GM18499 (cell line): ENCODE results near the gene MTX1.
"Not testable (repeated sequence)": the region's sequence is repeated elsewhere in the genome, so short reads cannot be mapped to it uniquely, and the experiment has no call there.

Experiments used
- ATAC-seq: cut with Tn5 transposase; IDR thresholded peaks from one replicate; pipeline ENCODE4 v1.9.1; 2021; ENCODE audit warnings: moderate number of reproducible peaks; ENCODE audit not compliant: insufficient read depth, unreplicated experiment

Gene MTX1

GRCh38 chr1:155206891-155207805 lies 1.3 kb upstream of the MTX1 start:
- no peak for ATAC-seq

GRCh38 chr1:155207806-155208540 lies 522 bp upstream of the MTX1 start, which contains the start of gene THBS3:
Gene THBS3 (minus strand): TSS chr1:155207897. CDS start chr1:155207876, 21 bp downstream.
- no peak for ATAC-seq

- ATAC-seq, result no peak
Observed at GRCh38 chr1:155209312-155209721, 822 bp downstream of the MTX1 start.

- ATAC-seq, result no peak
Observed at GRCh38 chr1:155210314-155211104, 2.0 kb downstream of the MTX1 start.

GRCh38 chr1:155211381-155212050 lies 3.0 kb downstream of the MTX1 start:
- not testable (repeated sequence) for ATAC-seq

GRCh38 chr1:155212051-155212440 lies 3.6 kb downstream of the MTX1 start:
- not testable (repeated sequence) for ATAC-seq

- not testable (repeated sequence) for ATAC-seq
Observed at GRCh38 chr1:155214702-155215101, 6.2 kb downstream of the MTX1 start.

- no peak for ATAC-seq
Observed at GRCh38 chr1:155218854-155219591, 10.5 kb downstream of the MTX1 start.

- no peak for ATAC-seq
Observed at GRCh38 chr1:155219592-155220031, 11.1 kb downstream of the MTX1 start.

- not testable (repeated sequence) for ATAC-seq
Observed at GRCh38 chr1:155220211-155220965, 11.9 kb downstream of the MTX1 start.

GRCh38 chr1:155223047-155223446 lies 14.6 kb downstream of the MTX1 start:
- no peak for ATAC-seq

GRCh38 chr1:155225404-155225759 lies 16.9 kb downstream of the MTX1 start:
- not testable (repeated sequence) for ATAC-seq

- ATAC-seq, result no peak
Observed at GRCh38 chr1:155226188-155226909, 17.9 kb downstream of the MTX1 start.

- ATAC-seq, result no peak
Observed at GRCh38 chr1:155226910-155227260, 18.4 kb downstream of the MTX1 start.

GRCh38 chr1:155227261-155228095 lies 19.0 kb downstream of the MTX1 start:
- peak; percentile 85 for ATAC-seq

- ATAC-seq, result no peak
Observed at GRCh38 chr1:155228096-155228427, 19.6 kb downstream of the MTX1 start.

- ATAC-seq, result not testable (repeated sequence)
Observed at GRCh38 chr1:155231302-155231701, 22.8 kb downstream of the MTX1 start.
